H1 (cell line): ENCODE results near the gene AP3D1. TPM values are rescaled to one million over a fixed set of nuclear protein-coding genes. Genes with fewer than 3 reads are reported as not detected.

ENCODE experiments used
- CTCF ChIA-PET: fragments of 300-600 bp; sonication (Branson Sonifier 250); formaldehyde crosslinking; loops from one replicate; lab custom pipeline; 2021; ENCODE audit not compliant: partially characterized antibody; lab: Charles Lee
- POLR2A ChIA-PET: fragments of 300-600 bp; sonication (Branson Sonifier 250); formaldehyde crosslinking; loops from one replicate; lab custom pipeline; 2021; ENCODE audit warnings: inconsistent platforms; ENCODE audit not compliant: partially characterized antibody; lab: Charles Lee
- DNase-seq, 2 experiments: peaks; one replicate each; pipeline versions ENCODE4 v3.0.0 to v3.0.0-alpha.2; 2010 to 2022; ENCODE audit warnings: low spot score in 2 of 2, low read depth in 1 of 2, mixed read lengths in 1 of 2
- FAIRE-seq: peaks from 2 replicates; lab custom pipeline; 2011; peaks lifted over from hg19 to GRCh38; lab: Jason Lieb, UNC
- H2AFZ ChIP-seq: 2 replicates; pipeline ENCODE4 v1.8.1; 2012; ENCODE audit warnings: low read length, inconsistent platforms
- H2AK5ac ChIP-seq: 2 replicates; pipeline ENCODE4 v1.6.1; 2013; ENCODE audit warnings: low read depth, low read length
- H2BK120ac ChIP-seq: replicated peaks from 2 replicates; pipeline ENCODE3; 2013; ENCODE audit warnings: low read depth, low read length, inconsistent platforms
- H2BK12ac ChIP-seq: 2 replicates; pipeline ENCODE4 v1.6.1; 2013; ENCODE audit warnings: low read depth, low read length
- H2BK15ac ChIP-seq: 2 replicates; pipeline ENCODE4 v1.6.1; 2013; ENCODE audit warnings: low read length
- H2BK20ac ChIP-seq: 2 replicates; pipeline ENCODE4 v1.6.1; 2013; ENCODE audit warnings: low read length
- H2BK5ac ChIP-seq: 2 replicates; pipeline ENCODE4 v1.6.1; 2013; ENCODE audit warnings: low read depth, low read length
- H3K14ac ChIP-seq: 2 replicates; pipeline ENCODE4 v1.6.1; 2013; ENCODE audit warnings: inconsistent platforms; ENCODE audit not compliant: insufficient read length
- H3K18ac ChIP-seq: 2 replicates; pipeline ENCODE4 v1.6.1; 2013; ENCODE audit warnings: low read length; ENCODE audit errors: extremely low read depth
- H3K23ac ChIP-seq: 2 replicates; pipeline ENCODE4 v1.6.1; 2013; ENCODE audit warnings: inconsistent platforms; ENCODE audit not compliant: insufficient read length
- H3K23me2 ChIP-seq: 2 replicates; pipeline ENCODE4 v1.6.1; 2013; ENCODE audit warnings: low read depth, low read length
- H3K27ac ChIP-seq: 2 replicates; pipeline ENCODE4 v1.6.1; 2011; ENCODE audit warnings: low read depth, low read length, inconsistent platforms
- H3K27me3 ChIP-seq, 4 experiments: replicated peaks in 1 of 4; 1 replicate in 1 of 4; 2 replicates in 3 of 4; pipeline versions ENCODE4 v1.6.1 to v1.8.1; 2011 to 2013; ENCODE audit warnings: low read length in 3 of 4, mild to moderate bottlenecking in 3 of 4, inconsistent platforms in 2 of 4, mixed read lengths in 2 of 4, moderate library complexity in 1 of 4; ENCODE audit not compliant: control insufficient read depth in 3 of 4, insufficient read depth in 3 of 4; ENCODE audit errors: extremely low read depth in 1 of 4
- H3K36me3 ChIP-seq, 4 experiments: 2 replicates each; pipeline versions ENCODE4 v1.6.1 to v1.8.1; 2011 to 2013; ENCODE audit warnings: mild to moderate bottlenecking in 4 of 4, low read length in 3 of 4, moderate library complexity in 2 of 4, control low read depth in 1 of 4, inconsistent platforms in 1 of 4; ENCODE audit not compliant: insufficient read depth in 4 of 4, control insufficient read depth in 2 of 4
- H3K4ac ChIP-seq: replicated peaks from 2 replicates; pipeline ENCODE3; 2013; ENCODE audit warnings: low read length, low read depth, mixed read lengths, inconsistent platforms; ENCODE audit not compliant: insufficient read length
- H3K4me1 ChIP-seq, 4 experiments: replicated peaks in 1 of 4; 1 replicate in 1 of 4; 2 replicates in 3 of 4; pipeline versions ENCODE4 v1.6.1 to v1.8.1; 2011 to 2013; ENCODE audit warnings: low read length in 3 of 4, inconsistent platforms in 2 of 4, mixed read lengths in 1 of 4; ENCODE audit not compliant: insufficient read depth in 4 of 4, control insufficient read depth in 3 of 4
- H3K4me2 ChIP-seq, 2 experiments: 2 replicates each; pipeline versions ENCODE4 v1.6.1 to v1.8.1; 2011 to 2013; ENCODE audit warnings: low read depth in 2 of 2, low read length in 2 of 2, control low read depth in 1 of 2, inconsistent platforms in 1 of 2, mild to moderate bottlenecking in 1 of 2; ENCODE audit not compliant: insufficient read depth in 1 of 2
- H3K4me3 ChIP-seq, 4 experiments: fragments of 200-600, 300-600 bp in 1 of 4; sonication (generic), shearing (Covaris generic), sonication (Bioruptor Twin) in 1 of 4; 2 replicates each; pipeline versions ENCODE4 v1.5.1 to v1.8.1; 2011 to 2016; ENCODE audit warnings: low read length in 4 of 4, low read depth in 3 of 4, control low read depth in 2 of 4, inconsistent platforms in 2 of 4, mild to moderate bottlenecking in 2 of 4, mixed read lengths in 1 of 4, moderate library complexity in 1 of 4; ENCODE audit not compliant: insufficient read depth in 2 of 4; ENCODE audit errors: extremely low read depth in 1 of 4
- H3K56ac ChIP-seq: replicated peaks from 2 replicates; pipeline ENCODE3; 2013; ENCODE audit warnings: low read depth, mild to moderate bottlenecking, mixed read lengths, low read length, inconsistent platforms; ENCODE audit not compliant: insufficient read length
- H3K79me1 ChIP-seq: 2 replicates; pipeline ENCODE4 v1.6.1; 2013; ENCODE audit warnings: low read depth, low read length, control low read depth
- H3K79me2 ChIP-seq, 2 experiments: 2 replicates each; pipeline versions ENCODE4 v1.6.1 to v1.8.1; 2012 to 2013; ENCODE audit warnings: low read length in 2 of 2, mild to moderate bottlenecking in 2 of 2, inconsistent platforms in 1 of 2; ENCODE audit not compliant: insufficient read depth in 2 of 2, control insufficient read depth in 1 of 2
- H3K9ac ChIP-seq, 4 experiments: replicated peaks in 1 of 4; 1 replicate in 1 of 4; 2 replicates in 3 of 4; pipeline versions ENCODE4 v1.6.1 to v1.8.1; 2011 to 2013; ENCODE audit warnings: low read depth in 3 of 4, low read length in 3 of 4, control low read depth in 2 of 4, mild to moderate bottlenecking in 2 of 4, moderate library complexity in 2 of 4, inconsistent platforms in 1 of 4; ENCODE audit errors: extremely low read depth in 1 of 4
- H3K9me3 ChIP-seq, 2 experiments: 2 replicates each; pipeline versions ENCODE4 v1.6.1 to v1.8.1; 2012 to 2013; ENCODE audit warnings: mild to moderate bottlenecking in 2 of 2, moderate library complexity in 2 of 2, control low read depth in 1 of 2, inconsistent platforms in 1 of 2, low read depth in 1 of 2, low read length in 1 of 2, mixed read lengths in 1 of 2; ENCODE audit not compliant: insufficient read depth in 2 of 2
- H4K20me1 ChIP-seq, 2 experiments: replicated peaks in 1 of 2; 2 replicates each; pipeline versions ENCODE3 to v1.8.1; 2011 to 2013; ENCODE audit warnings: inconsistent platforms in 2 of 2, low read length in 2 of 2, mild to moderate bottlenecking in 1 of 2; ENCODE audit not compliant: insufficient read depth in 2 of 2, control insufficient read depth in 1 of 2
- H4K5ac ChIP-seq: 2 replicates; pipeline ENCODE4 v1.6.1; 2013; ENCODE audit warnings: low read length, low read depth, mixed read lengths, inconsistent platforms; ENCODE audit not compliant: insufficient read length
- H4K8ac ChIP-seq: 2 replicates; pipeline ENCODE4 v1.8.0; 2013; ENCODE audit warnings: mild to moderate bottlenecking, moderate library complexity, low read length, inconsistent platforms; ENCODE audit not compliant: insufficient read depth; ENCODE audit errors: extremely low read depth
- H4K91ac ChIP-seq: replicated peaks from 2 replicates; pipeline ENCODE3; 2013; ENCODE audit warnings: low read length, mixed read lengths, inconsistent platforms; ENCODE audit not compliant: insufficient read length
- ATF3 ChIP-seq: IDR thresholded peaks from 2 replicates; pipeline ENCODE4 v1.6.1; 2011; ENCODE audit warnings: low read depth, mild to moderate bottlenecking, low read length; ENCODE audit not compliant: insufficient read depth
- POLR2A ChIP-seq, 2 experiments: IDR thresholded peaks; 1 replicate in 1 of 2; 2 replicates in 1 of 2; pipeline ENCODE4 v1.6.1; 2011; ENCODE audit warnings: low read depth in 2 of 2, low read length in 2 of 2, mild to moderate bottlenecking in 2 of 2; ENCODE audit errors: control extremely low read depth in 1 of 2
- RBBP5 ChIP-seq: IDR thresholded peaks from 2 replicates; pipeline ENCODE4 v1.7.1; 2012; ENCODE audit warnings: low read depth, mild to moderate bottlenecking, inconsistent platforms, low read length, moderate library complexity, borderline replicate concordance
- SRF ChIP-seq: IDR thresholded peaks from 2 replicates; pipeline ENCODE4 v1.6.1; 2011; ENCODE audit warnings: mild to moderate bottlenecking, low read depth, low read length, moderate library complexity
- SUZ12 ChIP-seq: fragments of 200-600 bp; sonication (generic); IDR thresholded peaks from 2 replicates; pipeline ENCODE4 v1.6.1; 2012; ENCODE audit warnings: mild to moderate bottlenecking, inconsistent platforms, low read length, moderate library complexity, mixed read lengths
- TCF12 ChIP-seq: IDR thresholded peaks from 2 replicates; pipeline ENCODE4 v1.6.1; 2011; ENCODE audit warnings: low read depth, mild to moderate bottlenecking, low read length
- WGBS, 2 experiments: shearing (Covaris generic) in 1 of 2; methylation state at CpG; one replicate each; pipeline versions ENCODE4 v1.1.6 to v1.1.7; 2013 to 2015; ENCODE audit warnings: low lambda C conversion rate in 2 of 2, mixed read lengths in 2 of 2, inconsistent platforms in 1 of 2, low coverage in 1 of 2, missing lambda C conversion rate in 1 of 2; ENCODE audit not compliant: insufficient replicate concordance in 2 of 2, insufficient coverage in 1 of 2, insufficient read length in 1 of 2; ENCODE audit errors: extremely low coverage in 1 of 2, missing lambda C conversion rate in 1 of 2; 5-methylcytosine and 5-hydroxymethylcytosine counted together
- polyA plus RNA-seq, 7 experiments: library from polyadenylated mRNA; depleted of rRNA in 3 of 7; stranded (reverse) in 5 of 7; unstranded in 2 of 7; fragments of >200 nt in 5 of 7; fragments of 200-250 nt in 2 of 7; gene quantifications; 1 replicate in 5 of 7; 2 replicates in 1 of 7; 4 replicates in 1 of 7; pipeline versions ENCODE4 v1.2.1 to v1.2.3, GENCODE V29; 2011 to 2013; ENCODE audit warnings: missing spikeins in 2 of 7, mixed read lengths in 2 of 7
- total RNA-seq: library from RNA; stranded (reverse); fragmentation: NEBNext Ultra II Directional; extraction: Animal tissue kit (Norgen Biotek cat#: 25700); gene quantifications from 2 replicates; pipeline ENCODE4 v1.2.1, GENCODE V29; 2021

The AP3D1 gene
- total and polyA plus RNA-seq, 2 of the 8 experiments (the other 6 are each of a cell fraction or from before 2014, with no cell fraction given), result 161 to 174 TPM

GRCh38 chr19:2115324-2115723 lies 36.0 kb downstream of the AP3D1 start:
- 94% methylated on average over 22 of the region's 25 CpGs; no CpG with 5 or more reads in 1 of the 2 experiments for WGBS, 2 experiments
- Histone ChIP-seq H2AK5ac (no peak overlapping the region), H2BK20ac (no peak overlapping the region), H3K9ac (no peak overlapping the region), H3K14ac (no peak overlapping the region), H3K36me3 (peaks cover 59 to 93% (median 83%) of the 10 kb centered on the region in 4 experiments), H2BK5ac (no peak overlapping the region), H4K8ac (no peak overlapping the region), H3K23ac (no peak overlapping the region), H3K27ac (no peak overlapping the region), H2BK120ac (no peak overlapping the region), H4K20me1 (peaks cover 9 to 27% of the 10 kb centered on the region in 2 experiments), H3K79me2 (no peaks in the 10 kb centered on the region), H3K4me2 (no peak overlapping the region), H2BK15ac (no peak overlapping the region), H4K5ac (no peak overlapping the region), H3K79me1 (no peaks in the 10 kb centered on the region; the same call in none of the 2 replicates), H3K23me2 (no peaks in the 10 kb centered on the region), H3K27me3 (no peaks in the 10 kb centered on the region), H3K9me3 (no peaks in the 10 kb centered on the region), H3K56ac (no peak overlapping the region), H3K18ac (no peak overlapping the region), H4K91ac (no peak overlapping the region), H3K4me1 (no peaks in the 10 kb centered on the region), H3K4ac (no peak overlapping the region), H2AFZ (no peak overlapping the region), H3K4me3 (no peak overlapping the region), H2BK12ac (no peak overlapping the region)
- TF ChIP-seq POLR2A (IDR thresholded peaks at IDR 0.05; ENCODE audit: control extremely low read depth in 1 of 2, low read depth in 2 of 2, low read length in 2 of 2) (no peak), SUZ12 (no peak), SRF (no peak), ATF3 (no peak), TCF12 (no peak), RBBP5 (no peak)
- ChIA-PET CTCF (interaction anchor here (0.8 kb wide), 2 partner anchors 20 to 254 kb away, joined by 3 read pairs; no protein-coding TSS in a partner anchor), POLR2A (interaction anchor here (1.1 kb wide), 1 partner anchor 11 kb away, joined by 3 read pairs; no protein-coding TSS in a partner anchor)
- DNase-seq (no peak), FAIRE-seq (no peak)
